ENCODE results near the gene MGMT.

The MGMT gene

DNA sequence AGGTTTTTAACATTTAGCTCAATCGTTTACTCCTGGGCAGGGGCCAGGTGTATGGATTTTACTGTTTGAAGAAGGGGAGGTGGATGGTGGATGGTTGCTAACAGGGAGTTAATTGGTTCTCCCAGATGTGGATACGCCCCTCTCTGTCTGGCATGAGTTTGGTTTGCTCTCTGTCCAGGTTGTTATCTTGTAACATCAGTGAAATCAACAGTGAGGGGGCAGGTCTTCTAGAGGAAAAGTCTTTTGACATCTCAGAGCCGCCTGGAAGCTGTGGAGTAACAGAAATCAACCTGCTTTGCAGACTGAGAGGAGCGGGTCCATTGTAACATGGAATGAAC is 243.4 kb downstream of the MGMT start:
- no peak for DNase-seq (ENCODE audit: low spot score)

DNA sequence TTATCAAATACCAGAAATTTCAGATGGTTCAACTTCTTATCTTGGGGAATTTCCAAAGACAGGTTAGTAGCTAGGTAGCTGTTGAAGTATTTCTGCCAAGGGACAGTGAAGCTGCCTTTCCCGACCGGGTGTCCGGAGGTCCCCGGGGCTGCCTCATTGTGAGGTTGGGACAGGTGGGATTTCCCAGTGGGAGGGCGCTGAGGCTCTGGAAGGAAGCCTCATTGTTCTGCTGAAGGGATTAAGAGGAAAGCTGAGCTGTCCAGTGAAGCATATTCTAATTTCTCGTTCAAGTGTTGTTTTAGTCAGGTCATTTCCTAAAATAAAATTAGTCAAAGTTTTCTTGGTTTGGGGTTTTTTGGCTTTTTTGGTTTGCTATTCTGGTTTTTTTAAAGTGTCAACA is 244.2 kb downstream of the MGMT start:
- DNase-seq (ENCODE audit: low spot score), result no peak

DNA sequence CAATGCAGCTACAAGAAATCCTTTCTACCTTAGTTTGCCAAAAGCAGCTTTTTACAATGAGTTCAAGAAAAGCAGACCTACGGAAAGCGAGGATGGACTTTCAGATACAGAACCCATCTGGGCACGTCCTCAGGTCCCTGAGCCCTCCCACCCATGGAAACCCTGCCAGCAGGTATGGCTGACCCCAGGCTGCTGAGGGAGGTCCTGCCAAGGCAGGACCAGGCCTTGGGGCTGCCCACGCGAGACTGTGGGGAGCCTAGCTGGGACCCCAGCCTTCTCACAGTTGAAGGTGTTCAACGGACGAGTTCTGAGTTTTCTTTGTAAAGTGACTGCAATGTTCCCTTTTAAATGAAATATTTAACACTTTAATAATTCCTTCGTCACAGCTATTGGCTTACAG is 245.0 kb downstream of the MGMT start:
- no peak for DNase-seq (ENCODE audit: low spot score)

DNA sequence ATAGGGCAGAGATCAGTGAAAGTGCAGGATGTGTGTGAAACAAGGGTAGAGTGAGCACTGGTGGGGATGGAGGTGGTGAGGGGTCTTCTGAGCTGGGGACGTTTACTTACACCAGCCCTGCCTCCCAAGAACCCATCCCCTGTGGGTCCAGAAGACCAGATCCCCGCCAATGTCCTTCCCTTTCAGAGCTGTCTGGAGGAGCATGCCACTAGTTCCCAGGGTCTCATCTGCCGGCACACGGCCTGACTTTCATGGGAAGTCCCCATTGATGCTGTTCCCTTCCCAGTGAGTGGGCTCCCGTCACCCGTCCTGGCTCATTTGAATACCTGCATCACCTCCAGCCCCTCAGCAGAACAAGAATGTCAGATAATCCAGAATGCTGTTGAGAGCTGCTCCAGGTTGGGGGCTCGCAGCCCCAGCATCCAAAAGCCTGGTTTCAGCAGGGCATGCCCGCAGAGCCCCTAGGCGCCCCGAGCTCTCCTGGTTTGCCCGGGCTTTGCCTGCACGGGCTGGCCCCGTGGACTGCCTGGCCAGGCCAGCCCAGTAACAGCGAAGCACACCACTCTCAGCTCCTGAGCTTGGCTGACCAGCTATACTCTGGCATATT is 246.7 kb downstream of the MGMT start:
- DNase-seq (ENCODE audit: low spot score), result no peak

DNA sequence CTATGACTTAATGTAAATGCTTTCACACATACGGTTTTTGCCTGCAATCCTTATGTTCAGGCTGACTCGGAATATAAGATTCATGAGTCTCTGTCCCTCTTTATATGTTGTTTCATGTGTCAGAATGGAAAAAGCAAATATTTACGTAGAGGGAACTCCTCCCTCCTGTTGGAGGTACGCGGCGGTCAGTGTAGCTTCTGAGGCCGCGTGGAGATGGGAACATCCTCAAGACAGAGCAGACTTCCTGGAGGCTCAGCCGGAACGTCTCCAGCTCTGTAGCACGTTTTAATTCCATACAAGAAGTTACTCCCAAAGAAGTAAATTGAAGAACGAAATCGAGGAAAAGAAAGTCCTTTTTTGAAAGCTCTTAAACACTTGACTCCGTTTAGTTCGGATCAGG is 248.8 kb downstream of the MGMT start:
- no peak for DNase-seq (ENCODE audit: low spot score)

DNA sequence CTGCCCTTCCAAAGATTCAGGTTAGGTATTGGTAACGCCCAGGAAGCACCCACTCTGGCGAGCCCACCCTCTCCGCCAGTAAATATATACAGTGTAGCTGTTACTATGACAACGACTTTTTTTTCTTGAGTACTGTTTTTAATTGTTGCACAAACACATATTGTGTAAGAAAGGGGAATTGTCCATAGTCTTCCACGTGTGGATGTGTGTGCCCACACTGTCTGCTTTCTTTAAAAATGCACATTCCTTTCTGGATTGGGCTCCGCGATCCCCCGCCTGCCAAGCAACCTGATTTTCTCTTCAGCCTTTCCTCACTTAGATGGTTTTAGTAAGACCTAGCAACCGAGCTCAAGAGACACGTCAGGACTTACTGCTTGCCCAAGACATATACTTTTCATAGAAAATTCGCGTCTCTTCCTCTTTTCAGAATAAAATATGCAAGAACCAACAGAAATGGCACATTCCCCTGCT is 249.2 kb downstream of the MGMT start:
- no peak for DNase-seq (ENCODE audit: low spot score)

DNA sequence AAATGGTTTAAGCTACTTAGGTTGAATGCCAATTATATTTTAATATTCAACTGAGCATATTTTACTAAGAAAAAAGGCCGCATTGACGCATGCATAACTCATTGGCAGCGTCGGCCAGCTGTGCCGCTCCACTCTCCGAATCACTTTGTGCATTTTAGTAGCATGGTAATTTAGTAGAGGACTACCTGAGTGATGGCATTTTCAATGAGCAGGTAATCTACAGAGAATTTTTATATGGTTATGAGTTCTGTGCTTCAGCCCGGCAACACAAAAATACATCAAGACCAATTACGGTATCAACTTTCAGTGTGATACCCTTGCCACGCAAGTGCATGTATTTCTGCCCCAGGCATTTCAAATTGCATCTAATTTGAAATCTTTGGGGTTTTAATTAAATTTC is 249.8 kb downstream of the MGMT start:
- DNase-seq (ENCODE audit: low spot score), result no peak

DNA sequence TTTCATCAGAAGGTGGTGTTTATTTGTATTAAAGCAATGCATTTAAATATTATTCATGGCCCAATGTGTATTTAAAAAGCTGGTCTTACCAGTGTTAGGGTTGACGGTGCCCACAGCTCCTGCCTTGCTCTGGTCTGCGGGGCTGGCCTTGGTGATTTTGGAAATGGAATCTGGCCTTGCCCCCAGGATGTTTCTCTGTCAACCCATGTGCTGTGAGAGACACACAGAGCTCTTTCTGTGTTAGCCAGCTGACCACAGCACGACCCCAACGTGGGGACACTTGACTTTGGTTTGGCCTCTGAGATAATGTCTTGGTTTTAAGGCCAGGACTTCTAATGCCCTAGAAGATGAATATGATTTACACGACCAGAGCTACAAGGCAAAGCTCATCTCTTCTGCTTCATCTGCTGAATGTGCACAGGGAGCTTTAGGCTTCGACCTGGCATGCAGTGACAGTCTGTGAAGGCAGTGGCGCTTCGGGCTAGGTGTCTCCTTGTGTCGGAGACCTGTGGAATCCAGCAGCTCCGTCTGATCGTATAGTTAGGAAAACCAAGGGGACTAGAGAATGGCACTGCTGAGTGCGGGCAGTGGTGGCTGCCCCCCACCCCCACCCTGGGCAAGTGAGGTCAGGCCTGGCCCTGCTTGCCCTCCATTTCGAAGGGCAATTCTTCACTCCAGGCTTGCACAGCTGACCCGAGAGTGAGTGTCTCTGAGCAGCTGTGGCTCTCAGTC is 250.9 kb downstream of the MGMT start:
- DNase-seq (ENCODE audit: low spot score), result no peak

DNA sequence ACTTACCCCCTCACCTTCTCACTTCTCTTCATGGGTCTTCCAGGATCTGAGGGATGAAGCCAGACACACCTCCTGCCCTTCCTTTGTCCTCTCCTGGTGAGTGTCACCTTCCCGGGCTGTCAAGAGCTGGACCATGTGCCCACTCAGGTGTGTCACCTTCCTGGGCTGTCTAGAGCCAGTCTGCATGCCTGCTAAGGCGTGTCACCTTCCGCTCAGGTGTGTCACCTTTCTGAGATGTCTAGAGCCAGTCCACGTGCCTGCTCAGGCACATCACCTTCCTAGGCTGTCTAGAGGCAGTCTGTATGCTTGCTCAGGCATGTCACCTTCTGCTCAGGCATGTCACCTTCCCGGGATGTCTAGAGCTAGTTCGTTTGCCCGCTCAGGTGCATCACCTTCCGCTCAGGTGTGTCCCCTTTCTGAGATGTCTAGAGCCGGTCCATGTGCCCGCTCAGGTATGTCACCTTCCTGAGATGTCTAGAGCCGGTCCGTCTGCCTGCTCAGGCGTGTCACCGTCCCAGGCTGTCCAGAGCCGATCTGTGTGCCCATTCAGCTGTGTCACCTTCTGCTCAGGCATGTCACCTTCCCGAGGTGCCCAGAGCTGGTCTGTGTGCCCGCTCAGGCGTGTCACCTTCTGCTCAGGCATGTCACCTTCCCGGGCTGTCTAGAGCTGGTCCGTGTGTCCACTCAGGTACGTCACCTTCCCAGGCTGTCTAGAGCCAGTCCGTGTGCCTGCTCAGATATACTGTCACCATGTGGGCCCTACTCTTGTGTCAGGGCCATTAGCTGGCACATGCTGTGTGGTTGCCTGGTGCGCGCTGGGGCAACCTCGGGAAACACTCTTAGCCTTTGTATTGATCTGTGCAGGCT is 251.7 kb downstream of the MGMT start:
- no peak for DNase-seq (ENCODE audit: low spot score)

DNA sequence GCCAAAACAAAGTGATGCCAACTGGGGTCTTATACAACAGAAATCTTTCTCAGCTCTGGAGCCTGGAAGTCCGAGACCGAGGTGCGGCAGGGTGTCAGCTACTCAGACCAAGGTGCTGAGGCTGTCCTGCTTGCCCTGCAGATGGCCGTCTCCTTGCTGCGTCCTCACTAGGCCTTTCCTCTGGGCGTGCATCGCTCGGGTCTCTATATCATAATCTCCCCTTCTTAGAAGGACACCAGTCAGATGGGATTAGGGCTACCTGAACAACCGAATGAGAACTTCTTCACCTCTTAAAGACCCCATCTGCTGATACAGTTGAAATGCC is 252.3 kb downstream of the MGMT start:
- no peak for DNase-seq (ENCODE audit: low spot score)

DNA sequence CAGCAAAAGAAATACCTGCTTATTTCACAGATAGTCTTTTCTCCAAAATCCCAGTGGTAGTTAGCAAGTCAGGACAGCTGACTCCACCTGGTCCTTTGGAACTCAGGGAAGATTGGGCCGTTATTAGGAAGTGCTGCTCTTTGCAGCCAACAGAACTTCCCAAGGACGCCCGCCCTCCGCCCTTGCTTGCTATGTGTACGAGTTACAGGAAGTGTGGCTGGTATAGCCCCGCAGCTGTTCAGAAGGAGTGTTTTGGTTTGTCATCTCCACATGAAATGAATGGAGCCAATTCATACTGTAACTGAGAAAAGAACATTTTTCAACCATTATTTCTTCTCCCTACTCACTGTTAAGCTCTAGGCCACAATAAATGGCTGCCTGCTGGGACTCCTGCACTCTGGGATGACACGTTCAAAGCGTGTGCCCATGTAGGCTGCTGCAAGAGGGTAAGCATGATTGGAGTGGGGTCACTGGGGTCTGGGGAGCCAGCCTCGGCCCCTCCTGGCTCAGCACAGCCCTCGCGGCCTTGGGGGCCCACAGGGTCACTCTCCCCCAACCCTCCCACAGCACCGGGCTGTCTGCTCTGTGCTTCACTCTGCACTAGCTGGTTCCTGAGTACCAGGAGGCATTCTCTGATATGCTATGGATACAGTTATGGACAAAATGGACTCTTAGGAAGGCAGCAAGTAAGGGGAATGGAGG is 253.0 kb downstream of the MGMT start:
- no peak for DNase-seq (ENCODE audit: low spot score)

DNA sequence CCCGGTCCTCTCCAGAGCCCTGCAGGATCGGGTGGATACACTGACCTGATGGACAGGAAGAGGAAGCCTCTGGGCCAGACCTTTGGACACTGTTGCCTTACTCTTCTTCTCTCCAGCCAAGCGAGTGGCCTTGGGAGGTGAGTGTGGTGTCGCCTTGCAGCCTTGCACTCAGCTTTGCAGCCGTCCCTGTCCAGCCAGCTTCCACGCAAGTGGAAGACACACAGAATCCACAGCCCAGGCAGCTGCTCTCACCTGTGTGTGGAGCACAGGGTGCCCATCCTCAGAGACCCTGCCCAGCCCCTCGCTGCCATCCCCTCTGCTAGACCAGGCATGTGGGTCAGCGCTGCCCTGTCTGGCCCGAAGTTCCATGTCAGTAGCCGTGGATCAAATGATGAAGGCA is 258.0 kb downstream of the MGMT start:
- no peak for DNase-seq (ENCODE audit: low spot score)

DNA sequence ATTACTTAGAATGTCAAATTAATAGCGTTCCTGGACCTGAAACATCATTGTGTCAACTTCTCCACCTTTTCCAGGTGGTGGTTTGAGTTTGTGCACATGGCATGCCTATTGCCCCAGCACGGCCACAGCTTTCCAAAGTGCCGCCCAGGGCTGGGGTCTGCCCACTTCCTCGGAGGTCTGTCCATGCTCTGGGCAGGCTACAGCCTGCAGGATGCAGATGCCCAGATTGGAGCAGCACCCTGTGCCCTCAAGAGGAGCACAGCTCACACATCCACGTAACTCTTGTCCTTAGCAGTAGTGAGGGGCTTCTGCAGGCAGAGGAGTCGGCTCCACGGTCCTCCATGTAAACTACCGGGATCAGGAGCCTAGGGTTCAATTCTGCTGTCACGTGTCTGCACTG is 258.4 kb downstream of the MGMT start:
- no peak for DNase-seq (ENCODE audit: low spot score)

DNA sequence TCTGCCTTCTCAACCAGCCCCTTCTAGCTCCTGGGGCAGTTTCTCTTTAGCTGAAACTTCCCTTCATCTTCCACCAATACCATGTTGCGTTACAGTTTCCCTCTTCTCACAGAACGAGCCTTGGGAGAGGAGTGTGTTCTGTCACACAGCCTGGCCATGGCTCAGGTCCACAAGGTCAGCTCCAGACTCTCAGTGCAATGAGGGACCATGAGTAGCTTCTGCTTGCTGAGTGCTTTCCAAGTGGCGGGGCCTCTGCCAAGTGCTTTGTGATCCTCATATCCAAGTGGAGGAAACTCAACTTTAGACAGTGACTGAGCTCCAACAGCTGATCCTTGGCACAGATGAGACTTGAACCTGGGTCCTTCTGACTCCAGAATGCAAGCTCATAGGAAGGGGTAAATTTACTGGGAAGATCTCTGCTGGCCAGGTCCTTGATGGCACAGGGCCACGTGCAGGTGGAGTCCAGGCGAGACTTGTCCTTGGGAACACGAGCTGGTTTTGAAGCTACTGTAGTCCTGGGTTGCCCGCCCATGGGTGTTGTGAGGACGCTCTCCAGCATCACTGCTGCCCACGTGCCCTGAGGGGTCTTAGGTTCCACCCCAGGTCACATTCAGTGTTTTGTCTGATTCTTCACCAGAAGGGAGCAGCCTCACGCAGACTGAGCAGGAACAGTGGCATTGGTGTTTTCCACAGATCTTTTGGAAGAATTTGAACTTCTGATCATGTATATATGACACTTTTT is 259.0 kb downstream of the MGMT start:
- DNase-seq (ENCODE audit: low spot score), result no peak

DNA sequence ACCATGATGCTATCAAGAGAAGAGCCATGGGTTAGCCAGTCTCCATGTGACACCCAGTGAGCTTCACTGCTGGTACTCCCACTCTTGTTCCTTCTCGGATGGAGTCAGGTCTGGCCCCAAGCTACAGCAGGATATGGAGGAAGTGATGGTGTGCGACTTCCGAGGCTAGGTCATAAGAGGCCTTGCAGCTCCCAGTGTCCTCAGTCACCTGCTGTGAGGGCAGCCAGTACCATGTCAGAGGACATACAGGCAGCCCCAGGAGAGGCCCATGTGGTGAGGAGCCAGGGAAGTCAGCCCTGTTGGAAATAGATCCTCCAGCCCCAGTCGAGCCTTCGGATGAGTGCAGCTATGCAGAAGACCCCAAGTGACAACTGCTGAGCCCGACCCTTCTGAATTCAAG is 260.0 kb downstream of the MGMT start:
- DNase-seq (ENCODE audit: low spot score), result no peak

DNA sequence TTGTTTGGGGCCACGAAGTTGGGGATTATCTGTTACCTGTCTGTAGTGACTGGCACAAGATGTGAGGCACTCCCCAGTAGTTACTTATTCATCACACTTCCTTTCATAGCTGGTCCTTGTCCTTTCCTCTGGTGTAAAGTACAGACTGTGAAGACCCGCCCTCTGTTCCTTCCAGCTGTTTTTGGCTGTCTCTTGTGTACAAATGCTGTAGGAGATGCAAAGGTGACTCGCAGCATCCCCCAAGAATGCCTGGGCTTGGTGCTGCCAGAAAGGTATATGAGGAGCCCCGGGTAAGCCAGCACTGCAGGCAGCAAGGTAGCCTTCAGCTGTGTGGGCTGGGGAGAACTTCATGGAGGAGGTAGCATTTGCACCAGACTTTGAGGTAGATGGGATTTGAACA is 260.5 kb downstream of the MGMT start:
- no peak for DNase-seq (ENCODE audit: low spot score)

DNA sequence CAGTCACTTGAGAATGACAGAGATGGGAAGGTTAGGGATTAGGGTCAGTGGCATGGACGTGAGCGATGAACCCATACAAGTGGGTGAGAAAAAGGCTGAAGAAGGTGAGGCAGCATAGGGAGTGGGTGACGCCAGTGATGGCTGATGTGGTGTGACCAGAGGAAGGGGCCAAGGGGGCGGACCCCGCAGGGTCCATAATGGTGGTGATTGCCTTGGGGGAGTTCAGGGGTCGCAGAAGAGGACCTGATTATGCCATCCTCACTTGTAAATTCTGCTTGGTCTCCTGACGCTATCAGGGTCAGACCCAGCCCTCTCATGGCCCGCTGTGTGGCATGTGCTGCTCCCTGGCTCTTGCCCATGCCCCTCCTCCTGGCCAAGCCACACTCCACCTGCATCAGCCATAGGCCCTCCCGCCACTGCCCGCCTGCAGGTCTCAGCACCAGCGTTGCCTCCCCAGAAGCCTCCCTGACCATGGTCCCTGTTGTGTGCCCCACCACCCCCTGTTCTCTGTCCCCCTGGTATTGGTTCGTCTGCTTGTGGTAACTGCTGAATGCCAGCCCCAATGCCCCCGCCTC is 261.3 kb downstream of the MGMT start:
- DNase-seq (ENCODE audit: low spot score), result no peak

DNA sequence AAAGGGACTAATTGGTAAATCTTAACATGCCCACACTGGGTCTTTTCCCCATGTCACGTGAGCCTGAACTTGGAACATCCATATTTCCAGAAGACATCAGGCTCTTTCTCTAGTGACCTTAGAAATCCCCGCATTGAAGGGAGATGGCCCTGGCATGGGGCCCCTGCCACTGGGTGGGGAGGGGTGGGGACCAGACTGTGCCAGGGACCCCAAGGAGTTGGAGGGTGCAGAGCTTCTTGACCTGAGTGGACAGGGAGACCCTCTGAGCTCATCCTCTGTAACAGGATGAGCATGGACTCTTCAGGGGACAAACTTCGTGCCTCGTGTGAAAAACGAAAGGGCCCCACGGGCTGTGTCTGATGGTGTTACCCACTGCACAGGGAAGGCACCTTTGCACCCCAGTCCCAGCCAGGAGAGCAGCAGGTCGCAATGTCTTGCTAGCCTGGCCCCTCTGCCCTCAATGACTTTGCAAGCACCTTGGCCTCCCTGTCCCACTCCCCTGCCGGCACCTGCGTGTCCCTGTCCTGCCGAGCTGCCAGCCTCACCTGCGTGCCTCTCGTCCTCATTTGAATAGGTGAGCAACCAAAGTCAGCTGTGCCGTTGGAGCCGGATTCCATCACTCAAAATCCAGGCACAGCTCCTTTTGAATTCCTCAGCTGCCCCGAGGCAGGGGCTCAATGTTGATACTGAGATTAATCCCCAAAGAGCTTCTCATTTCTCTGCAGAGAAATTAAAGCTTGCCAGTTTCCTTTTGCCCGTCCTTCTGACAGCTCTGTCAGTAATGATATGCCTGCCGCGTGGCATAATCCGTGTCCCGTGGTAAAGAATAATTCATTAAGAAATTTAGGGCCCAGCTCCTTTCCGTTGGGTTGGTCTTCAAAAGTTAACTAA is 262.1 kb downstream of the MGMT start:
- no peak for DNase-seq (ENCODE audit: low spot score)

DNA sequence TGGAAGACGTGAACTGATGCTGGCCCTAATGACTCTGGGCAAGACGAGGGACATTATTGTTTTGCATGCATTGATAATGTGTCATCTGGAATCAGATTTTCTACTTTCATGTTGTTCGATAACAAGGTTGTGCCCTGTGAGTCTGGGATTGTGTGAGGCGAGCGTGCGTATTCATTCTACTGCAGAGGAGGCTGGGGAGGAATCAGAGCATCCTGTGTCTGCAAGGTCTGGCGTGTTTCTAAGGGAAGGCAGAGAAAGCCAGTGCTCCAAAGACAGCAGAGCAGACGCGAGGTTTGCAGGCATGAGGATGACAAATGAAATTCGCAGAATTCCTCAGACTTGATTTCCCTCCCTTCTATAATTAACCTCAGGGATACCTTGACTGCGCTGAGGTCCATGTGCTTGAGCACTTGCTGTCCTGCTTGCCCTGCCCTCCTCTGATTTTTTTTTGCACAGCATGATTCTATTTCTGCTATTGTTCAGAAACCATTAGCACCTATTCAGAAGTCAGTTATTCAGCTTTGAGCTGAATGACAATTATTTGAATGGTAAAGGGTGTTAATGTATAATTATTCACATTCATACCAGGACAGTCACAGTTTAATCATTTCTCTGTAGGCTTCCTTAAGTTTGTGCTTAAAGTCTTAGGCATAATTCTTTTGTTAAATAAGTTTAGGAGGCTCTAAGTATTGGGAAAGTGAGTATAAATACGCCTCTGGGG is 263.4 kb downstream of the MGMT start:
- DNase-seq (ENCODE audit: low spot score), result no peak

DNA sequence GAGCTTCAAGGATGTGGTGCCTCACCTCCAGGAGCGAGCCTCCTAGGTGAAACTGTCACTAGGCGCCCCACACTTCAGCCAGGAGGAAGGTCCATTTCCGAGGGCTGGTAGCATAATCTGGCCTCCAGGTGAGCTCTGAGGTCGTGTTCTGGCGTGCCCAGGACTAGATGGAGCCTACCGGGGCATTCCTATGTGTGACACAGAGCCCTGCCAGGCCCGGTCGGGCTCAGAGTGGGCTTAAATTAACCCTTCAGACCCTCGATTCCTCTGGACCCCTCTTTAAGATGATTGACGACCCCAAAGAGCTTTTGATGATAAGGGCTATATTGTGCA is 263.9 kb downstream of the MGMT start:
- DNase-seq (ENCODE audit: low spot score), result no peak
